GM19043 (cell line): Measurements from ENCODE around the gene ZNF616.
A peak's percentile ranks its signal among the peaks of the same experiment; 100 is the strongest.

Experiments used
- ATAC-seq: cut with Tn5 transposase; IDR thresholded peaks from one replicate; pipeline ENCODE4 v1.9.1; 2021; ENCODE audit warnings: low read depth; ENCODE audit not compliant: unreplicated experiment

ZNF616 gene

GRCh38 chr19:52139252-52140031, at the start of gene ZNF616:
Gene ZNF616, minus strand, starts transcription at chr19:52139938. Its CDS starts 9,426 bp downstream, at chr19:52130512.
- no peak for ATAC-seq

- no peak for ATAC-seq
Measured at GRCh38 chr19:52188822-52189734, 49.3 kb upstream of the ZNF616 start.

- no peak for ATAC-seq
Measured at GRCh38 chr19:52187407-52187806, 47.7 kb upstream of the ZNF616 start.

- no peak for ATAC-seq
Measured at GRCh38 chr19:52176574-52176973, 36.8 kb upstream of the ZNF616 start.

GRCh38 chr19:52172347-52172746, 32.6 kb upstream of the ZNF616 start:
- ATAC-seq, result no peak

GRCh38 chr19:52171321-52172169, 31.8 kb upstream of the ZNF616 start, which contains the start of gene ZNF836:
Gene ZNF836, minus strand, starts transcription at chr19:52171621. Its CDS starts 3,549 bp downstream, at chr19:52168072.
- ATAC-seq, result peak; percentile 64

- no peak for ATAC-seq
Measured at GRCh38 chr19:52170863-52171320, 31.2 kb upstream of the ZNF616 start.

GRCh38 chr19:52170304-52170703, 30.6 kb upstream of the ZNF616 start:
- ATAC-seq, result no peak

- ATAC-seq, result no peak
Measured at GRCh38 chr19:52155596-52156359, 16.0 kb upstream of the ZNF616 start.

- ATAC-seq, result no peak
Measured at GRCh38 chr19:52148256-52148655, 8.5 kb upstream of the ZNF616 start.

GRCh38 chr19:52142001-52142595, 2.4 kb upstream of the ZNF616 start:
- no peak for ATAC-seq

GRCh38 chr19:52141203-52141602, 1.5 kb upstream of the ZNF616 start:
- ATAC-seq, result no peak

- ATAC-seq, result peak; percentile 93
Measured at GRCh38 chr19:52140032-52140710, 433 bp upstream of the ZNF616 start.

GRCh38 chr19:52138983-52139251, 821 bp downstream of the ZNF616 start:
- no peak for ATAC-seq

GRCh38 chr19:52138278-52138982, 1.3 kb downstream of the ZNF616 start:
- no peak for ATAC-seq

GRCh38 chr19:52120286-52120685, 19.5 kb downstream of the ZNF616 start:
- ATAC-seq, result no peak

- no peak for ATAC-seq
Measured at GRCh38 chr19:52115526-52116053, 24.1 kb downstream of the ZNF616 start.

- ATAC-seq, result no peak
Measured at GRCh38 chr19:52114691-52115090, 25.0 kb downstream of the ZNF616 start.
